ENCODE results near the gene NEDD9. TPM values are rescaled to one million over a fixed set of nuclear protein-coding genes. Genes with fewer than 3 reads are reported as not detected.

NEDD9 gene
- total and polyA plus RNA-seq, 3 experiments from 2014 or later: 39.9 to 41.0 (median 40.2) TPM

DNA sequence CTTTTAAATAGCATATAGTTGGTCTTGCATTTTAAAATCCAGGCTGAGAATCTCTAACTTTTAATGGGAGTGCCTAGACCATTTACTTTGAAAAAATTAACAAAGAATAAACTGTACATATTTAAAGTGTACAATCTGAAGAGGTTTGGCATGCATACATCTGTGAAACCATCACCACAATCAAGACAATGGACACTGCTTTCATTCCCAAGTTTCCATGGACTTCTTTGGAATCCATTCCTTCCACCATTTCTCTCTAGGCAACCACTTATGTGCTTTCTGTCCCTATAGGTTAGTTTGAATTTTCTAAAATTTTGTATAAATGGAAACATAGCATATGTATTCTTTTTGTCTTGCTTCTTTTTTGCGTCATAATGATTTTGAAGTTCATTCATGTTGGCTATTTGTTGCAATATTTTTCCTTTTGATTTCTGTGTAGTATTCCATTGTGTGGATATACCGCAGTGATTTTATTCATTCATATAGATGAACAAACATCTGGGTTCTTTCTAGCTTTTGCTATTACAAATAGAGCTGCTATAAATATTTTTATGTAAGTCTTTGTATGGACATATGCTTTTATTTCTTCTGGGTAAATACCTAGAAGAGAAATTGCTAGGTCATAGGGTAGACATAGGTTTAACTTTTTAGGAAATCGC lies 50.9 kb downstream of the NEDD9 start:
- Histone ChIP-seq H3K27ac (ENCODE audit: low read depth, low read length) (no peak overlapping the region), H3K4me3 (ENCODE audit: low read length) (no peak overlapping the region), H3K27me3 (ENCODE audit: insufficient read depth, low read length, poor library complexity, severe bottlenecking) (no peaks in the 10 kb centered on the region), H3K9me3 (ENCODE audit: low read length) (no peaks in the 10 kb centered on the region), H3K36me3 (ENCODE audit: insufficient read depth, low read length) (peaks cover 14% of the 10 kb centered on the region), H3K4me1 (ENCODE audit: insufficient read depth, low read length) (no peaks in the 10 kb centered on the region)
- DNase-seq: no peak
- H3K27ac Mint-ChIP-seq: no peak overlapping the region
- no peak overlapping the region for H3K4me3 Mint-ChIP-seq
- peaks cover 29 to 42% (median 41%) of the 10 kb centered on the region in 3 donors for H3K36me3 Mint-ChIP-seq
- ChIA-PET CTCF (interaction anchor here (0.7 kb wide), 1 partner anchor 9 kb away, joined by 4 read pairs; no protein-coding TSS in a partner anchor), POLR2A (no interaction called here)
- H3K27me3 Mint-ChIP-seq: no peaks in the 10 kb centered on the region
- H3K9me3 Mint-ChIP-seq: peaks cover 5 to 21% (median 8%) of the 10 kb centered on the region in 5 donors
- peaks cover 0 to 2% (median 0%) of the 10 kb centered on the region in 3 donors for H3K4me1 Mint-ChIP-seq

DNA sequence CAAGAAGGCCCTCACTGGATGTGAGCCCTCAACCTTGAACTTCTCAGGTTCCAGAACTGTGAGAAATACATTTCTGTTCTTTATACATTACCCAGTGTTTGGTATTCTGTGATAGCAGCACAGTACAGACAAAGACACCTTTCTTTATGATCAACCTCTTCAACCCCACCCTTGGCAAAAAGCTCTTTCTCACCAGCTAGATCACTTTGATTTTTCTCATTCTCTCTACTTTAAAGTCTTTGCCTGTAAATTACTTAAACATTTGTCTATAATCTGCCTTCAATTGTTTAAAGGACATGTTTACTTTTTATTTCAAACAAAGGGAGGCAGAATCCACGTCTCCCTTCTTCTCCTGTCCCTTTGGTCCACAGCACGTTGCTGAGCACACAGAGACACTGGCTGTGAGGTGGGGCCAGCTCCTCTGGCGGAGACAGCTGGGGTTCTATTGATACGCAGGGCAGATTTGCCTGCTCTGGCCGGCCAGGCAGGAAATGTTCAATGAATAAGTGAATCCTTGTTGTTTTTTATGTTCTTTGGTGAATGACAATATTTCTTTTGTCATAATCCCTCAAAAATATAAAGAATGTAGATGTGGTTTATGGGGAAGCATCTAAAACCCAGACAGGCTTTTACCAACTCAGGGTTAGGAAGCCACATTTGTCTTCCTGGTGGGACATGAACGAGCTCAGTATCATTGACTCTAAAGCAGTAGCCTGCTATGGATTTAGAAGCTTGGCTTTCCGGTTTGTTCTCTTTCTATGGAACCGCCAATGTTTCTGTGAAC lies 52.9 kb downstream of the NEDD9 start:
- no peak for DNase-seq
- H3K4me1 Mint-ChIP-seq: peaks cover 0 to 2% (median 0%) of the 10 kb centered on the region in 3 donors
- POLR2A ChIA-PET: no interaction called here
- no peaks in the 10 kb centered on the region for H3K27me3 ChIP-seq (ENCODE audit: insufficient read depth, low read length, poor library complexity, severe bottlenecking)
- no peak overlapping the region for H3K4me3 ChIP-seq (ENCODE audit: low read length)
- no peaks in the 10 kb centered on the region for H3K9me3 ChIP-seq (ENCODE audit: low read length)
- H3K36me3 ChIP-seq (ENCODE audit: insufficient read depth, low read length): no peaks in the 10 kb centered on the region
- peaks cover 18 to 29% (median 25%) of the 10 kb centered on the region in 3 donors for H3K36me3 Mint-ChIP-seq
- H3K27ac Mint-ChIP-seq: no peak overlapping the region
- CTCF ChIA-PET: interaction anchor here (1.2 to 1.3 kb wide), 2 partner anchors 35 to 317 kb away, joined by 3 to 5 read pairs; no protein-coding TSS in a partner anchor
- H3K27me3 Mint-ChIP-seq: no peaks in the 10 kb centered on the region
- no peaks in the 10 kb centered on the region for H3K4me1 ChIP-seq (ENCODE audit: insufficient read depth, low read length)
- H3K4me3 Mint-ChIP-seq: no peak overlapping the region
- H3K9me3 Mint-ChIP-seq: peaks cover 5 to 21% (median 8%) of the 10 kb centered on the region in 5 donors
- H3K27ac ChIP-seq (ENCODE audit: low read depth, low read length): no peak overlapping the region

DNA sequence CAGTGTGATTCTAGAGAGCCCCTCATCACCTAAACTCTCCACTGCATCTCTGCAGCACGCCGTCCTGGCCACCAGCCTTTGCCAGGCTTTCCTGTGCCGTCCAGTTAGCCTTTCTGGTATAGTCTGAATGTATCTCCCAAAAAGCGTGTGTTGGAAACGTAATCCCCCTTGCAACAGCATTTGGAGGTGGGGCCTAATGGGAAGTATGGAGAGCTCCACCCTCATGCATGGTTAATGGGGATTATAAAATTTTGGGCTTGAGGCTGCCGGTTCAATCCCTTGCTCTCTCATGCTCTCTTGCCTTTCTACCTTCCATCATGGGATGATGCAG lies 53.4 kb downstream of the NEDD9 start:
- H3K27me3 ChIP-seq (ENCODE audit: insufficient read depth, low read length, poor library complexity, severe bottlenecking): no peaks in the 10 kb centered on the region
- Mint-ChIP-seq H3K4me1 (peaks cover 0 to 2% (median 0%) of the 10 kb centered on the region in 3 donors), H3K4me3 (no peak overlapping the region), H3K27me3 (no peaks in the 10 kb centered on the region), H3K27ac (no peak overlapping the region), H3K9me3 (peaks cover 5 to 21% (median 8%) of the 10 kb centered on the region in 5 donors), H3K36me3 (peaks cover 13 to 24% (median 20%) of the 10 kb centered on the region in 3 donors)
- no peaks in the 10 kb centered on the region for H3K36me3 ChIP-seq (ENCODE audit: insufficient read depth, low read length)
- H3K4me3 ChIP-seq (ENCODE audit: low read length): no peak overlapping the region
- DNase-seq: no peak
- POLR2A ChIA-PET: no interaction called here
- no peaks in the 10 kb centered on the region for H3K9me3 ChIP-seq (ENCODE audit: low read length)
- H3K27ac ChIP-seq (ENCODE audit: low read depth, low read length): no peak overlapping the region
- CTCF ChIA-PET: interaction anchor here (1.2 kb wide), 1 partner anchor 317 kb away, joined by 5 read pairs; no protein-coding TSS in a partner anchor
- no peaks in the 10 kb centered on the region for H3K4me1 ChIP-seq (ENCODE audit: insufficient read depth, low read length)

DNA sequence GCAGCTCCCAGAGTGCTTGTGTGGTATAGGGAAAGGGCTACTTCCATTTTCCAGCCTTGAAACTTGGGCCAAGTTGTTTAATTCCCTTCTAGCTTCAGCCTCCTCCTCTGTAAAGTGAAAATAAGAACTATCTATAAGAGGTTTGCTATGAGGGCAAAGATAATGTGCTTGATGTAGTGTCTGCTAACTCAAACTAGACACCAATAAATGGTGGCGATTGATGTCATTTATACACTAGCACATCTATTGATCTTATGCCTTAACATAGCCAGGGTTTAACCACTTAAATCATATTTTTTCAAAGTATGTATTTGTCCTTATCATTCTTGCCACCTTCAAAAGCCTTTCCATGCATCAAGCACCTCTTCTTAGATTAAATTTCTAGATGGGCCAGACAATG lies 55.2 kb downstream of the NEDD9 start:
- Histone ChIP-seq H3K36me3 (ENCODE audit: insufficient read depth, low read length) (no peaks in the 10 kb centered on the region), H3K4me3 (ENCODE audit: low read length) (no peak overlapping the region), H3K9me3 (ENCODE audit: low read length) (no peaks in the 10 kb centered on the region), H3K4me1 (ENCODE audit: insufficient read depth, low read length) (peaks cover 8% of the 10 kb centered on the region), H3K27ac (ENCODE audit: low read depth, low read length) (no peak overlapping the region), H3K27me3 (ENCODE audit: insufficient read depth, low read length, poor library complexity, severe bottlenecking) (no peaks in the 10 kb centered on the region)
- Mint-ChIP-seq H3K27me3 (no peaks in the 10 kb centered on the region), H3K4me3 (no peak overlapping the region), H3K36me3 (peaks cover under 1 to 7% (median 5%) of the 10 kb centered on the region in 3 donors), H3K27ac (peak overlapping the region in 1 of 8 donors; percentile 48), H3K4me1 (peaks cover 9 to 16% (median 10%) of the 10 kb centered on the region in 3 donors), H3K9me3 (peaks cover 5 to 17% (median 6%) of the 10 kb centered on the region in 5 donors)
- DNase-seq: no peak
- CTCF ChIA-PET: interaction anchor here (0.8 to 12.3 kb wide), 2 partner anchors 15 to 319 kb away, joined by 3 to 154 read pairs; no protein-coding TSS in a partner anchor
- POLR2A ChIA-PET: no interaction called here

DNA sequence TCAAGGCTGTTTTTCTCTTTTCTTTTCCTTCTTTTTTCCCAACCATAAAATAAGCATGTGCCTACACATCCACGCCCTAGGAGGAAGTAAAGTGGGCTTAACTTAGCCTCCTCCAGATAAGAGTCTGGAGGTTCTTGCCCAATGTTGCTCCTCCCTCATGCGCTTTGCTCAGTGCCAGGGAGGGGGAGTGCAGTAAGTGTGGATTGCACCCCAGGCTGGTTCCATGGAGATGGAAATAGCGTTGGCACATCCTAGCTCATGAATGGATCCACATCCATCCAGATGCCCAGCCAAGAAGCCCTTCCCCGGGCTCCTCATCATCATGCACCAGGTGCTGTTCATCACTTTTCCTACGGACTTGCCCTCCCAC lies 58.2 kb downstream of the NEDD9 start:
- POLR2A ChIA-PET: no interaction called here

GRCh38 chr6:11172501-11173327 lies 59.8 kb downstream of the NEDD9 start:
- Histone ChIP-seq H3K9me3 (ENCODE audit: low read length) (no peaks in the 10 kb centered on the region), H3K27me3 (ENCODE audit: insufficient read depth, low read length, poor library complexity, severe bottlenecking) (no peaks in the 10 kb centered on the region), H3K27ac (ENCODE audit: low read depth, low read length) (no peak overlapping the region), H3K4me1 (ENCODE audit: insufficient read depth, low read length) (peaks cover 10% of the 10 kb centered on the region), H3K4me3 (ENCODE audit: low read length) (peak overlapping the region; percentile 1), H3K36me3 (ENCODE audit: insufficient read depth, low read length) (no peaks in the 10 kb centered on the region)
- CTCF ChIA-PET: interaction anchor here (0.5 to 12.3 kb wide), 28 partner anchors 8 to 324 kb away, joined by 3 to 154 read pairs (median 4); no protein-coding TSS in a partner anchor
- Mint-ChIP-seq H3K4me1 (peaks cover 12 to 26% (median 15%) of the 10 kb centered on the region in 3 donors), H3K27me3 (no peaks in the 10 kb centered on the region), H3K4me3 (peak overlapping the region in 6 of 7 donors; percentile 60 to 82 (median 68)), H3K9me3 (no peaks in the 10 kb centered on the region), H3K27ac (peak overlapping the region; percentile 13 to 92 (median 62)), H3K36me3 (no peaks in the 10 kb centered on the region)
- POLR2A ChIA-PET: no interaction called here
- DNase-seq: peak; percentile 55 to 83 (median 69)

More for the DNA sequence above, 58.2 kb downstream of the NEDD9 start:
- no peak overlapping the region for H3K4me3 ChIP-seq (ENCODE audit: low read length)
- no peaks in the 10 kb centered on the region for H3K36me3 Mint-ChIP-seq
- H3K4me1 ChIP-seq (ENCODE audit: insufficient read depth, low read length): peaks cover 10% of the 10 kb centered on the region
- no peaks in the 10 kb centered on the region for H3K9me3 Mint-ChIP-seq
- CTCF ChIA-PET: interaction anchor here (1.6 to 12.3 kb wide), 2 partner anchors 322 to 401 kb away, joined by 4 to 154 read pairs; no protein-coding TSS in a partner anchor
- no peak for DNase-seq
- H3K27ac ChIP-seq (ENCODE audit: low read depth, low read length): no peak overlapping the region
- peaks cover 14 to 26% (median 15%) of the 10 kb centered on the region in 3 donors for H3K4me1 Mint-ChIP-seq
- H3K9me3 ChIP-seq (ENCODE audit: low read length): no peaks in the 10 kb centered on the region
- no peaks in the 10 kb centered on the region for H3K36me3 ChIP-seq (ENCODE audit: insufficient read depth, low read length)
- no peak overlapping the region for H3K4me3 Mint-ChIP-seq
- no peaks in the 10 kb centered on the region for H3K27me3 Mint-ChIP-seq
- H3K27me3 ChIP-seq (ENCODE audit: insufficient read depth, low read length, poor library complexity, severe bottlenecking): no peaks in the 10 kb centered on the region
- peak overlapping the region in 1 of 8 donors; percentile 83 for H3K27ac Mint-ChIP-seq

DNA sequence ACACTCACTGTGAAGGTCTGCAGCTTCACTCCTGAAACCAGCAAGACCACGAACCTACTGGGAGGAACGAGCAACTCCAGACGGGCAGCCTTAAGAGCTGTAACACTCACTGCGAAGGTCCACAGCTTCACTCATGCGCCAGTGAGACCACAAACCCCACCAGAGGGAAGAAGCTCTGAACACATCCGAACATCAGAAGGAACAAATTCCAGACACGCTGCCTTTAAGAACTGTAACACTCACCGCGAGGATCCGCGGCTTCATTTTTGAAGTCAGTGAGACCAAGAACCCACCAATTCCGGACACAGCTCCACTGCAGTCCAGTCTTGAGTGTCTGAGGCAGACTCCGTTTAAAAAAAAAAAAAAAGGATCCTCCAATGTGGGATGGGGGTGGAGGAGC lies 60.5 kb downstream of the NEDD9 start:
- Histone ChIP-seq H3K27ac (ENCODE audit: low read depth, low read length) (no peak overlapping the region), H3K9me3 (ENCODE audit: low read length) (no peaks in the 10 kb centered on the region), H3K36me3 (ENCODE audit: insufficient read depth, low read length) (no peaks in the 10 kb centered on the region), H3K4me1 (ENCODE audit: insufficient read depth, low read length) (peaks cover 10% of the 10 kb centered on the region), H3K27me3 (ENCODE audit: insufficient read depth, low read length, poor library complexity, severe bottlenecking) (no peaks in the 10 kb centered on the region), H3K4me3 (ENCODE audit: low read length) (no peak overlapping the region)
- no peaks in the 10 kb centered on the region for H3K9me3 Mint-ChIP-seq
- peaks cover 12 to 26% (median 15%) of the 10 kb centered on the region in 3 donors for H3K4me1 Mint-ChIP-seq
- CTCF ChIA-PET: interaction anchor here (0.8 to 12.3 kb wide), 25 partner anchors 8 to 404 kb away, joined by 3 to 154 read pairs (median 4); no protein-coding TSS in a partner anchor
- H3K4me3 Mint-ChIP-seq: peak overlapping the region in 5 of 7 donors; percentile 60 to 82 (median 69)
- POLR2A ChIA-PET: no interaction called here
- H3K36me3 Mint-ChIP-seq: no peaks in the 10 kb centered on the region
- H3K27me3 Mint-ChIP-seq: no peaks in the 10 kb centered on the region
- no peak for DNase-seq
- H3K27ac Mint-ChIP-seq: peak overlapping the region in 3 of 8 donors; percentile 58 to 92 (median 76)

Measured in CD8-positive, alpha-beta memory T cell (primary cell).